HCT116 (cell line): ENCODE measurements around the gene RGPD6.
"Not testable (repeated sequence)": the region's sequence is repeated elsewhere in the genome, so short reads cannot be mapped to it uniquely, and the experiment has no call there.

Source experiments
- CEBPB ChIP-seq: IDR thresholded peaks from 2 replicates; pipeline ENCODE4 v1.6.1; 2012; ENCODE audit warnings: low read depth
- CTCF ChIP-seq, 3 experiments: fragments of 200-600 bp in 1 of 3; sonication (generic) in 1 of 3; IDR thresholded peaks in 2 of 3; conservative IDR thresholded peaks in 1 of 3; 2 replicates each; pipeline ENCODE4 v1.5.1; 2012 to 2017; ENCODE audit warnings: low read depth in 2 of 3, low read length in 2 of 3, antibody characterized with exemption in 1 of 3, borderline replicate concordance in 1 of 3, control low read depth in 1 of 3, mild to moderate bottlenecking in 1 of 3, mixed read lengths in 1 of 3, mixed run types in 1 of 3, moderate library complexity in 1 of 3; ENCODE audit not compliant: insufficient read depth in 1 of 3
- JUND ChIP-seq: IDR thresholded peaks from 2 replicates; pipeline ENCODE4 v1.6.1; 2012
- SIN3A ChIP-seq: IDR thresholded peaks from 2 replicates; pipeline ENCODE4 v1.6.1; 2012; ENCODE audit warnings: low read depth
- SP1 ChIP-seq: IDR thresholded peaks from 2 replicates; pipeline ENCODE4 v1.6.1; 2012; ENCODE audit warnings: low read depth
- TCF7L2 ChIP-seq: IDR thresholded peaks from 2 replicates; pipeline ENCODE4 v1.7.0; 2011; ENCODE audit warnings: borderline replicate concordance, inconsistent platforms; ENCODE audit not compliant: insufficient read depth, insufficient read length; ENCODE audit errors: extremely low read depth
- ZNF274 ChIP-seq: fragments of 200-500 bp; sonication (Bioruptor generic); IDR thresholded peaks from 2 replicates; pipeline ENCODE4 v1.6.1; 2014; ENCODE audit warnings: mild to moderate bottlenecking, low read depth, low read length, inconsistent platforms
- TF ChIP-seq, protein P1 (sequence below): IDR thresholded peaks from 2 replicates; pipeline ENCODE4 v1.6.1; 2011; ENCODE audit warnings: mild to moderate bottlenecking, low read length, moderate library complexity; ENCODE audit not compliant: insufficient replicate concordance; ENCODE audit errors: extremely low read depth

DNA sequence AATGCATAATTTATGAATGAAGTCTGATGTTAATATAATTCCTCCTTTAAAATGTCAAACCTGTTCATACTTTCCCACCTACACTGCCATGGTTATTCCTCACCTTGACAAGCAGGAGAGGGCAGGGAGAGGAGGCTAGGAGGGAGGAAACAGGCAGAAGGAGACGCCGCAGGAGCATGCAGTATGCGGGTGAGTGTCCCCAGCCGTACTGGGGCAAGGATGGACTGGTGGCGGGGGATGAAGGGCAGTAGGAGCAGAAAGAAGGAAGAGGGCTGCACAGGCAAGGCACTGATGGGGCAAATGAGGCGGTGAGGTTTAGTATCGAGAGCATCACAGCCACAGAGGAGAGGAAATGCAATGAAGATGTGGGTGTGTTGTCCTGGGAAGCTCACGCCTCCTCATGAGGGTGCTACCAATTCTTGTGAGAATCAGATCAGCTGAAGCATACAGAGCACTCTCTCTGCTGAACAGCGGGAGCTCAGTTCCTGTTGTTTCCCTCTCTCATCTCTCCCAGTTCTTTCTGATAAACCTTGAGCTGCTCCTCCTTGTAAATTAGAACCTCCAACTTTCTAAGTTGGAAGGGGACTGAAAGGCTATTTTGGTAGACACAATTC lies 42.4 kb upstream of the RGPD6 start:
- not testable (repeated sequence) for TF ChIP-seq SP1; CTCF (IDR thresholded peaks at IDR 0.05 in 2 of 3, conservative IDR thresholded peaks at IDR 0.05 in 1 of 3; ENCODE audit: borderline replicate concordance in 1 of 3, insufficient read depth in 1 of 3, low read depth in 2 of 3, low read length in 2 of 3); CEBPB; JUND; SIN3A; ZNF274; TCF7L2
- TF ChIP-seq, protein P1, sequence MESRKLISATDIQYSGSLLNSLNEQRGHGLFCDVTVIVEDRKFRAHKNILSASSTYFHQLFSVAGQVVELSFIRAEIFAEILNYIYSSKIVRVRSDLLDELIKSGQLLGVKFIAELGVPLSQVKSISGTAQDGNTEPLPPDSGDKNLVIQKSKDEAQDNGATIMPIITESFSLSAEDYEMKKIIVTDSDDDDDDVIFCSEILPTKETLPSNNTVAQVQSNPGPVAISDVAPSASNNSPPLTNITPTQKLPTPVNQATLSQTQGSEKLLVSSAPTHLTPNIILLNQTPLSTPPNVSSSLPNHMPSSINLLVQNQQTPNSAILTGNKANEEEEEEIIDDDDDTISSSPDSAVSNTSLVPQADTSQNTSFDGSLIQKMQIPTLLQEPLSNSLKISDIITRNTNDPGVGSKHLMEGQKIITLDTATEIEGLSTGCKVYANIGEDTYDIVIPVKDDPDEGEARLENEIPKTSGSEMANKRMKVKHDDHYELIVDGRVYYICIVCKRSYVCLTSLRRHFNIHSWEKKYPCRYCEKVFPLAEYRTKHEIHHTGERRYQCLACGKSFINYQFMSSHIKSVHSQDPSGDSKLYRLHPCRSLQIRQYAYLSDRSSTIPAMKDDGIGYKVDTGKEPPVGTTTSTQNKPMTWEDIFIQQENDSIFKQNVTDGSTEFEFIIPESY, result not testable (repeated sequence)
